MM.1S (cell line): Measurements from ENCODE around the gene TRIM66.

ENCODE experiments used
- EZH2phosphoT487 ChIP-seq: fragments of 300-600 bp; sonication (generic); IDR thresholded peaks from 2 replicates; pipeline ENCODE4 v1.6.1; 2018; ENCODE audit warnings: antibody characterized with exemption, low read length
- TF ChIP-seq, protein P1 (sequence below): fragments of 300-600 bp; sonication (generic); IDR thresholded peaks from 2 replicates; pipeline ENCODE4 v1.5.1; 2016; ENCODE audit warnings: antibody characterized with exemption, low read length, mixed read lengths

DNA sequence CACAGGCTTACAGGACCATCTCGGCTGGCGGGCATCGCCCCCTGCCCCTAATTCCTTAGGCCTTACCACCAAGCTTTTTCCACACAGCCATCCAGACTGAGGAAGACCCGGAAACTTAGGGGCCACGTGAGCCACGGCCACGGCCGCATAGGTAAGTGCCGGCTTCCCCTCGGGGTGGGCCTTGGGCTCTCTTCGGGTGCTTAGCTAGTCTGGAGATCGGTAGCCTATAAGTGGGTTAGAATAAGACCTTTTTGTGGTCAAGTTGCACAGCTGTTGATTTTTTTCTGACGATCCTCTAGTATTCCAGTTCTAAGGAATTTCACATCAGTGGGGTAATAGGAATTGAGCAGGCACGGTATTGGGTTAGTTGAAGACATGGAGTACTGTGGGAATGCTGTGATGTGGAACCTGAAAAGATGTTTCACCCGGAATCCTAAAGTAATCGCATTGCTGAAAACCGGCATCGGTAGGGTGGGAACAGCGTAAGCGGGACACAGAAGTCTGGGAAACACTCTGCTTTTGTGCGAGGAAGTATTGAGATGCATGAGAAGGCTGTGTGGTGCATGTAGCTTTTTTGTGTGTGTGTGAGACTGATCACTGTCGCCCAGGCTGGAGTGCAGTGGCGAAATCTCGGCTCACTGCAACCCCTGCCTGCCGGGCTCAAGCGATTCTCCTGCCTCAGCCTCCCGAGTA lies 796 bp upstream of the TRIM66 start:
- TF ChIP-seq, protein P1, sequence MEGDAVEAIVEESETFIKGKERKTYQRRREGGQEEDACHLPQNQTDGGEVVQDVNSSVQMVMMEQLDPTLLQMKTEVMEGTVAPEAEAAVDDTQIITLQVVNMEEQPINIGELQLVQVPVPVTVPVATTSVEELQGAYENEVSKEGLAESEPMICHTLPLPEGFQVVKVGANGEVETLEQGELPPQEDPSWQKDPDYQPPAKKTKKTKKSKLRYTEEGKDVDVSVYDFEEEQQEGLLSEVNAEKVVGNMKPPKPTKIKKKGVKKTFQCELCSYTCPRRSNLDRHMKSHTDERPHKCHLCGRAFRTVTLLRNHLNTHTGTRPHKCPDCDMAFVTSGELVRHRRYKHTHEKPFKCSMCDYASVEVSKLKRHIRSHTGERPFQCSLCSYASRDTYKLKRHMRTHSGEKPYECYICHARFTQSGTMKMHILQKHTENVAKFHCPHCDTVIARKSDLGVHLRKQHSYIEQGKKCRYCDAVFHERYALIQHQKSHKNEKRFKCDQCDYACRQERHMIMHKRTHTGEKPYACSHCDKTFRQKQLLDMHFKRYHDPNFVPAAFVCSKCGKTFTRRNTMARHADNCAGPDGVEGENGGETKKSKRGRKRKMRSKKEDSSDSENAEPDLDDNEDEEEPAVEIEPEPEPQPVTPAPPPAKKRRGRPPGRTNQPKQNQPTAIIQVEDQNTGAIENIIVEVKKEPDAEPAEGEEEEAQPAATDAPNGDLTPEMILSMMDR: no peak
- no peak for TF ChIP-seq EZH2phosphoT487
